B cell (primary cell): ENCODE results near the gene RAB4A.

Experiments used
- CTCF ChIP-seq: fragments of 200-600 bp; IDR thresholded peaks from one replicate; pipeline ENCODE4 v1.8.0; 2022; ENCODE audit warnings: antibody characterized with exemption, mild to moderate bottlenecking
- EZH2 ChIP-seq: IDR thresholded peaks from 2 replicates; pipeline ENCODE4 v1.6.1; 2012; ENCODE audit warnings: borderline replicate concordance, low read depth, mild to moderate bottlenecking, moderate library complexity, low read length; ENCODE audit not compliant: insufficient read depth, poor library complexity, severe bottlenecking

- TF ChIP-seq CTCF (no peak), EZH2 (no peak)
Measured at GRCh38 chr1:229285440-229285839, 14.5 kb downstream of the RAB4A start.
